Measurements from ENCODE around the gene ABLIM2. TPM values are rescaled to one million over a fixed set of nuclear protein-coding genes. Genes with fewer than 3 reads are reported as not detected.

Gene ABLIM2
- total and polyA plus RNA-seq, 2 of the 13 experiments (the other 11 are each of a cell fraction or from before 2014, with no cell fraction given): 0.20 to 0.37 TPM

- TF ChIP-seq GMEB2 (CRISPR knock-in tag; IDR thresholded peaks at IDR 0.05; ENCODE audit: low read depth): no peak
- TF ChIP-seq, protein P1, sequence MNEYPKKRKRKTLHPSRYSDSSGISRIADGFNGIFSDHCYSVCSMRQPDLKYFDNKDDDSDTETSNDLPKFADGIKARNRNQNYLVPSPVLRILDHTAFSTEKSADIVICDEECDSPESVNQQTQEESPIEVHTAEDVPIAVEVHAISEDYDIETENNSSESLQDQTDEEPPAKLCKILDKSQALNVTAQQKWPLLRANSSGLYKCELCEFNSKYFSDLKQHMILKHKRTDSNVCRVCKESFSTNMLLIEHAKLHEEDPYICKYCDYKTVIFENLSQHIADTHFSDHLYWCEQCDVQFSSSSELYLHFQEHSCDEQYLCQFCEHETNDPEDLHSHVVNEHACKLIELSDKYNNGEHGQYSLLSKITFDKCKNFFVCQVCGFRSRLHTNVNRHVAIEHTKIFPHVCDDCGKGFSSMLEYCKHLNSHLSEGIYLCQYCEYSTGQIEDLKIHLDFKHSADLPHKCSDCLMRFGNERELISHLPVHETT (CRISPR knock-in tag; conservative IDR thresholded peaks at IDR 0.05): no peak
- TF ChIP-seq TEAD3 (CRISPR knock-in tag; optimal IDR thresholded peaks at IDR 0.05; ENCODE audit: borderline replicate concordance): peak; percentile 42
- no peak for TF ChIP-seq TCF7L2 (IDR thresholded peaks at IDR 0.05; ENCODE audit: low read depth, low read length)
- no peak for TF ChIP-seq ZNF766 (CRISPR knock-in tag; IDR thresholded peaks at IDR 0.05; ENCODE audit: borderline replicate concordance)
- TF ChIP-seq ZNF263 (CRISPR knock-in tag; IDR thresholded peaks at IDR 0.05): no peak
- no peak for TF ChIP-seq MZF1 (CRISPR knock-in tag; IDR thresholded peaks at IDR 0.05; ENCODE audit: borderline replicate concordance)
- TF ChIP-seq, protein P2, sequence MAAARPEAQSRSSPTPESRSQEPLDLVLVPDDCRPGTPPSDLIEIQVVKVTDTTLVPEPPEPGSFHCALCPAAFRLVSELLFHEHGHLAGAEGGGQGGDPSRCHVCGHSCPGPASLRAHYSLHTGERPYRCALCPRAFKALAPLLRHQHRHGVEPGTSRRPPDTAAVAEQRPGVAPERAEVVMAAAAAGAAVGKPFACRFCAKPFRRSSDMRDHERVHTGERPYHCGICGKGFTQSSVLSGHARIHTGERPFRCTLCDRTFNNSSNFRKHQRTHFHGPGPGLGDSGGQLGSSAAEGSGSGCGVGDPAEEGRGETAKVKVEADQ (CRISPR knock-in tag; IDR thresholded peaks at IDR 0.05; ENCODE audit: borderline replicate concordance): no peak
- no peak for TF ChIP-seq ZNF251 (CRISPR knock-in tag; IDR thresholded peaks at IDR 0.05)
- TF ChIP-seq, protein P3, sequence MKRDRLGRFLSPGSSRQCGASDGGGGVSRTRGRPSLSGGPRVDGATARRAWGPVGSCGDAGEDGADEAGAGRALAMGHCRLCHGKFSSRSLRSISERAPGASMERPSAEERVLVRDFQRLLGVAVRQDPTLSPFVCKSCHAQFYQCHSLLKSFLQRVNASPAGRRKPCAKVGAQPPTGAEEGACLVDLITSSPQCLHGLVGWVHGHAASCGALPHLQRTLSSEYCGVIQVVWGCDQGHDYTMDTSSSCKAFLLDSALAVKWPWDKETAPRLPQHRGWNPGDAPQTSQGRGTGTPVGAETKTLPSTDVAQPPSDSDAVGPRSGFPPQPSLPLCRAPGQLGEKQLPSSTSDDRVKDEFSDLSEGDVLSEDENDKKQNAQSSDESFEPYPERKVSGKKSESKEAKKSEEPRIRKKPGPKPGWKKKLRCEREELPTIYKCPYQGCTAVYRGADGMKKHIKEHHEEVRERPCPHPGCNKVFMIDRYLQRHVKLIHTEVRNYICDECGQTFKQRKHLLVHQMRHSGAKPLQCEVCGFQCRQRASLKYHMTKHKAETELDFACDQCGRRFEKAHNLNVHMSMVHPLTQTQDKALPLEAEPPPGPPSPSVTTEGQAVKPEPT (CRISPR knock-in tag; IDR thresholded peaks at IDR 0.05; ENCODE audit: low read depth): no peak
- TF ChIP-seq ZNF572 (CRISPR knock-in tag; IDR thresholded peaks at IDR 0.05): no peak
- TF ChIP-seq, protein P4, sequence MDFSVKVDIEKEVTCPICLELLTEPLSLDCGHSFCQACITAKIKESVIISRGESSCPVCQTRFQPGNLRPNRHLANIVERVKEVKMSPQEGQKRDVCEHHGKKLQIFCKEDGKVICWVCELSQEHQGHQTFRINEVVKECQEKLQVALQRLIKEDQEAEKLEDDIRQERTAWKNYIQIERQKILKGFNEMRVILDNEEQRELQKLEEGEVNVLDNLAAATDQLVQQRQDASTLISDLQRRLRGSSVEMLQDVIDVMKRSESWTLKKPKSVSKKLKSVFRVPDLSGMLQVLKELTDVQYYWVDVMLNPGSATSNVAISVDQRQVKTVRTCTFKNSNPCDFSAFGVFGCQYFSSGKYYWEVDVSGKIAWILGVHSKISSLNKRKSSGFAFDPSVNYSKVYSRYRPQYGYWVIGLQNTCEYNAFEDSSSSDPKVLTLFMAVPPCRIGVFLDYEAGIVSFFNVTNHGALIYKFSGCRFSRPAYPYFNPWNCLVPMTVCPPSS (IDR thresholded peaks at IDR 0.05): no peak
- TF ChIP-seq RORA (CRISPR knock-in tag; IDR thresholded peaks at IDR 0.05): no peak
- no peak for TF ChIP-seq NFKB2 (CRISPR knock-in tag; IDR thresholded peaks at IDR 0.05; ENCODE audit: borderline replicate concordance)
- no peak for TF ChIP-seq ZMAT3 (CRISPR knock-in tag; conservative IDR thresholded peaks at IDR 0.05)
- TF ChIP-seq ZKSCAN5 (CRISPR knock-in tag; IDR thresholded peaks at IDR 0.05): no peak
- peak; percentile 78; the same call in 1 of the 2 replicates for TF ChIP-seq FOSL1 (CRISPR knock-in tag; IDR thresholded peaks at IDR 0.05; ENCODE audit: borderline replicate concordance)
- TF ChIP-seq RELA (CRISPR knock-in tag; IDR thresholded peaks at IDR 0.05): no peak
- TF ChIP-seq PAF1 (CRISPR knock-in tag; IDR thresholded peaks at IDR 0.05): no peak
- peak; percentile 32; the same call in 1 of the 2 replicates for TF ChIP-seq HNF1B (CRISPR knock-in tag; IDR thresholded peaks at IDR 0.05)
- TF ChIP-seq KDM1A (CRISPR knock-in tag; IDR thresholded peaks at IDR 0.05): no peak
These were observed 32.6 kb upstream of the ABLIM2 start (continued) for GRCh38 chr4:8191136-8191747.

All from HepG2 (cell line).